HL-60 (cell line): ENCODE results near the gene NPRL2.

Experiments used
- DNase-seq, 2 experiments: peaks; one replicate each; pipeline ENCODE4 v3.0.0-alpha.2; 2010 to 2020; ENCODE audit warnings: low read depth in 1 of 2, low spot score in 1 of 2
- H3K27ac ChIP-seq: fragments of 250-450 bp; sonication (Bioruptor Pico); replicated peaks from 2 replicates; pipeline ENCODE4 v1.5.1; 2020; ENCODE audit warnings: mild to moderate bottlenecking, moderate library complexity
- H3K27me3 ChIP-seq: fragments of 250-450 bp; sonication (Bioruptor Pico); 2 replicates; pipeline ENCODE4 v1.5.1; 2021; ENCODE audit warnings: mild to moderate bottlenecking, moderate library complexity; ENCODE audit not compliant: insufficient read depth, poor library complexity, severe bottlenecking
- H3K4me3 ChIP-seq: replicated peaks from 2 replicates; pipeline ENCODE4 v1.5.1; 2011; ENCODE audit warnings: mild to moderate bottlenecking, control low read depth, low read length; ENCODE audit not compliant: insufficient read depth
- POLR2AphosphoS5 ChIP-seq: IDR thresholded peaks from 2 replicates; pipeline ENCODE4 v1.6.1; 2012; ENCODE audit warnings: low read depth
- SPI1 ChIP-seq: IDR thresholded peaks from 2 replicates; pipeline ENCODE4 v1.6.1; 2012; ENCODE audit warnings: low read depth, mild to moderate bottlenecking, borderline replicate concordance
- TF ChIP-seq, protein P1 (sequence below): IDR thresholded peaks from one replicate; pipeline ENCODE4 v1.5.1; 2011; ENCODE audit warnings: low read length, control low read depth, inconsistent platforms; ENCODE audit not compliant: insufficient read depth
- TF ChIP-seq, protein P2 (sequence below): IDR thresholded peaks from 2 replicates; pipeline ENCODE4 v1.6.1; 2012; ENCODE audit warnings: low read depth; ENCODE audit not compliant: insufficient replicate concordance

NPRL2 gene

DNA sequence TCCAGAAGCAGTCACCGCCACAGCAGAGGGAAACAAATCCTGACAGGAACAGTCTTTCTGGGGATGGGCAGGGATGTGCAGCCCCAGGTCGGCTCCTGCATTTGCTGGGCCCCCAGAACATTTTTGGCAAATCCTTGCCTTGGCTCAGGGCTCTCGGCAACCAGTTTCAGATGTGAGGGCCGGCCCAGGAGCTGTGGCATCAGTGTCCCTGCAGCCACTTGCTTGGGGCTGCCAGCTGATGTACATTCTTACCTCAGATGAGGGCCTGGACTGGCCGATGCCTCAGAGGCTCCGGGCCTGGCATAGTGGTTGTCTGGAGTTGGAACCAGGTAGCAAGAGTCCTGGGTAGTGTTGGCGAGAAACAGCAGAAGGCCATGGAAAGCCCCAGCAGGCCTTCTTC is 4.3 kb upstream of the NPRL2 start:
- TF ChIP-seq, protein P1, sequence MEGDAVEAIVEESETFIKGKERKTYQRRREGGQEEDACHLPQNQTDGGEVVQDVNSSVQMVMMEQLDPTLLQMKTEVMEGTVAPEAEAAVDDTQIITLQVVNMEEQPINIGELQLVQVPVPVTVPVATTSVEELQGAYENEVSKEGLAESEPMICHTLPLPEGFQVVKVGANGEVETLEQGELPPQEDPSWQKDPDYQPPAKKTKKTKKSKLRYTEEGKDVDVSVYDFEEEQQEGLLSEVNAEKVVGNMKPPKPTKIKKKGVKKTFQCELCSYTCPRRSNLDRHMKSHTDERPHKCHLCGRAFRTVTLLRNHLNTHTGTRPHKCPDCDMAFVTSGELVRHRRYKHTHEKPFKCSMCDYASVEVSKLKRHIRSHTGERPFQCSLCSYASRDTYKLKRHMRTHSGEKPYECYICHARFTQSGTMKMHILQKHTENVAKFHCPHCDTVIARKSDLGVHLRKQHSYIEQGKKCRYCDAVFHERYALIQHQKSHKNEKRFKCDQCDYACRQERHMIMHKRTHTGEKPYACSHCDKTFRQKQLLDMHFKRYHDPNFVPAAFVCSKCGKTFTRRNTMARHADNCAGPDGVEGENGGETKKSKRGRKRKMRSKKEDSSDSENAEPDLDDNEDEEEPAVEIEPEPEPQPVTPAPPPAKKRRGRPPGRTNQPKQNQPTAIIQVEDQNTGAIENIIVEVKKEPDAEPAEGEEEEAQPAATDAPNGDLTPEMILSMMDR, result no peak
- no peak overlapping the region for H3K27ac ChIP-seq
- H3K4me3 ChIP-seq, result no peak overlapping the region
- no peak for DNase-seq
- no peaks in the 10 kb centered on the region for H3K27me3 ChIP-seq

DNA sequence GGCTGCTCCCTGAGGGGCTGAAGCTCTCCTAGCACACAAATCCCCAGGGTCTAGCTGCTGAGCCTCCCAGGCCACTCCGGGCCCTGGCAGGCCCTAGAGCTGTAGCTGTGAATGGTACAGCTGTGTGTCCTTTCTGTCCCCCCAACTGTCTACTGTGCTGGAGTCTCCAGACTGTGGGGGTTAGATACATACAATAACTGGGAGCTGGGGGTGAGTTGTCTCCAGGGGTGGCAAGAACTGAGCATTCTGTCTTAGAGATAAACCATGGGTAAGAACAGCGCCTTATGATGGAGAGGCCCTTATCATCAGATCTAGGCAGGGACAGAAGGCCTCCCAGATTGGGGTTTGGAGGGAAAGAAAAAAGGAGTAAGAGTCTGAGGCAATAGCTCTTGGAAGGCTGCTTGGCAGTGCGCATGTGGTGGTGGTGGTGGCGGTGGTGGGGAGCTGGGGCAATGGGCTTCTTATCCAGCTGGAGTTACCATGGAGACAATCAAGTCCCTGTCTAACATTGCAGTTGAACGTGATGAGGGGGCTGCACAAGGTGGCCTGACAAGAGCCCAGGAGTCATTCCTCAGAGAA is 3.7 kb upstream of the NPRL2 start:
- DNase-seq, result no peak
- Histone ChIP-seq H3K27me3 (no peaks in the 10 kb centered on the region), H3K4me3 (no peak overlapping the region), H3K27ac (no peak overlapping the region)
- TF ChIP-seq, protein P2, sequence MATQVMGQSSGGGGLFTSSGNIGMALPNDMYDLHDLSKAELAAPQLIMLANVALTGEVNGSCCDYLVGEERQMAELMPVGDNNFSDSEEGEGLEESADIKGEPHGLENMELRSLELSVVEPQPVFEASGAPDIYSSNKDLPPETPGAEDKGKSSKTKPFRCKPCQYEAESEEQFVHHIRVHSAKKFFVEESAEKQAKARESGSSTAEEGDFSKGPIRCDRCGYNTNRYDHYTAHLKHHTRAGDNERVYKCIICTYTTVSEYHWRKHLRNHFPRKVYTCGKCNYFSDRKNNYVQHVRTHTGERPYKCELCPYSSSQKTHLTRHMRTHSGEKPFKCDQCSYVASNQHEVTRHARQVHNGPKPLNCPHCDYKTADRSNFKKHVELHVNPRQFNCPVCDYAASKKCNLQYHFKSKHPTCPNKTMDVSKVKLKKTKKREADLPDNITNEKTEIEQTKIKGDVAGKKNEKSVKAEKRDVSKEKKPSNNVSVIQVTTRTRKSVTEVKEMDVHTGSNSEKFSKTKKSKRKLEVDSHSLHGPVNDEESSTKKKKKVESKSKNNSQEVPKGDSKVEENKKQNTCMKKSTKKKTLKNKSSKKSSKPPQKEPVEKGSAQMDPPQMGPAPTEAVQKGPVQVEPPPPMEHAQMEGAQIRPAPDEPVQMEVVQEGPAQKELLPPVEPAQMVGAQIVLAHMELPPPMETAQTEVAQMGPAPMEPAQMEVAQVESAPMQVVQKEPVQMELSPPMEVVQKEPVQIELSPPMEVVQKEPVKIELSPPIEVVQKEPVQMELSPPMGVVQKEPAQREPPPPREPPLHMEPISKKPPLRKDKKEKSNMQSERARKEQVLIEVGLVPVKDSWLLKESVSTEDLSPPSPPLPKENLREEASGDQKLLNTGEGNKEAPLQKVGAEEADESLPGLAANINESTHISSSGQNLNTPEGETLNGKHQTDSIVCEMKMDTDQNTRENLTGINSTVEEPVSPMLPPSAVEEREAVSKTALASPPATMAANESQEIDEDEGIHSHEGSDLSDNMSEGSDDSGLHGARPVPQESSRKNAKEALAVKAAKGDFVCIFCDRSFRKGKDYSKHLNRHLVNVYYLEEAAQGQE, result no peak
- no peak for TF ChIP-seq SPI1
- TF ChIP-seq POLR2AphosphoS5, result no peak

DNA sequence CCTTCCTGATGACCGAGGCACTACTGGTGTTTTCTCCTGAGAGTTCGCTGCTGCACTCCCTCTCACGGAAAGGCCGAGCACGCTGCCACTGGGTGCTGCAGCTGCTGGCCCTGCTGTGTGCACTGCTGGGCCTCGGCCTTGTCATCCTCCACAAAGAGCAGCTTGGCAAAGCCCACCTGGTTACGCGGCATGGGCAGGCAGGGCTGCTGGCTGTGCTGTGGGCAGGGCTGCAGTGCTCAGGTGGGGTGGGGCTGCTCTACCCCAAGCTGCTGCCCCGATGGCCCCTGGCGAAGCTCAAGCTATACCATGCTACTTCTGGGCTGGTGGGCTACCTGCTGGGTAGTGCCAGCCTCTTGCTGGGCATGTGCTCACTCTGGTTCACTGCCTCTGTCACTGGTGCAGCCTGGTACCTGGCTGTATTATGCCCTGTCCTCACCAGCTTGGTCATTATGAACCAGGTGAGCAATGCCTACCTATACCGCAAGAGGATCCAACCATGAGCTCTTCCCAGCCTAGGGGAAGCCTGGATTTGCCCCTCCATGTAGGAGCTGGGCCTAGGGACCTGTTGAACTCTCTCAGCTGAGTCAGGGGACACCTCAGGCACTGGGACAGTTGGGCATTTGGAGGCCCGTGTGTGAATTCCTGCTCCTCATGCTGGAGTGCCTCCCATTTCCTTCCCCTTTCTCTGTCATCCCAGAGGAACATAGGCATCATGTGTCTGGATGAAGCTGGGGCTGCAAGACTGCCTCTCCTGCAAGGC is 2.9 kb upstream of the NPRL2 start:
- TF ChIP-seq, protein P1, result no peak
- 0 out of 2 replicates have a peak, but pooled peaks have one; percentile 40 for TF ChIP-seq POLR2AphosphoS5
- no peak overlapping the region for H3K27ac ChIP-seq

DNA sequence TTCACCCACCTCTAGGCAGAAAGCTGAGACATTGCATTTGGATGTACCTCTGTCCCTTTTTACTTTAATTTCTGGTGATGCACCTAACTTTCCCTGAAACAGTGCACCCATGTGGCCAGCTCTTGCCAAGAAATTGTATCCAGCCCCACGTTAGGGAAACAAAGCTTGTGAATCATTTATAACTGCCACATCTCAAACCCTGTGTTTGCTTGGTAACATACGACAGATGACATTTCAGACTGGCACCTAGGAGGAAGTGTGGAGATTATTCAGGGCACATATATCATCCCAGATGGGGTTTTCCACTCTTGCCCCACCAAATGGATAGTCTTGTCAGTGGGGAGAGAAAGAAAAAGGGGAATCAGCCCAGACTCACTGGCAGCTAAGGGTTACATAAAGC is 2.2 kb upstream of the NPRL2 start:
- no peak for DNase-seq
- TF ChIP-seq SPI1, result no peak
- TF ChIP-seq, protein P2, result no peak
- TF ChIP-seq, protein P1, result peak; percentile 8
- Histone ChIP-seq H3K4me3 (no peak overlapping the region), H3K27ac (no peak overlapping the region), H3K27me3 (no peaks in the 10 kb centered on the region)

More for the DNA sequence above, 2.9 kb upstream of the NPRL2 start:
- no peak overlapping the region for H3K4me3 ChIP-seq
- no peaks in the 10 kb centered on the region for H3K27me3 ChIP-seq
- DNase-seq, result no peak
